Esophagus (tissue), 2 donors: ENCODE measurements around the gene SLC16A4. TPM values are rescaled to one million over a fixed set of nuclear protein-coding genes. Genes with fewer than 3 reads are reported as not detected.
A peak's percentile ranks its signal among the peaks of the same experiment; 100 is the strongest.

Source experiments
- H3K27ac ChIP-seq, 2 donors: one replicate each; pipeline ENCODE4 v1.5.1; 2013; ENCODE audit warnings: low read depth in 2 of 2, mild to moderate bottlenecking in 2 of 2, inconsistent platforms in 1 of 2, low read length in 1 of 2, moderate library complexity in 1 of 2
- H3K27me3 ChIP-seq, 2 donors: one replicate each; pipeline ENCODE4 v1.6.1; 2013; ENCODE audit warnings: low read length in 2 of 2, control low read depth in 1 of 2, mild to moderate bottlenecking in 1 of 2; ENCODE audit not compliant: insufficient read depth in 2 of 2, control insufficient read depth in 1 of 2
- H3K36me3 ChIP-seq, 2 donors: one replicate each; pipeline ENCODE4 v1.6.1; 2013; ENCODE audit warnings: low read length in 1 of 2; ENCODE audit not compliant: control insufficient read depth in 2 of 2, insufficient read depth in 2 of 2
- H3K4me1 ChIP-seq, 2 donors: one replicate each; pipeline ENCODE4 v1.6.1; 2013; ENCODE audit warnings: low read length in 1 of 2; ENCODE audit not compliant: control insufficient read depth in 2 of 2, insufficient read depth in 2 of 2
- H3K4me3 ChIP-seq, 2 donors: one replicate each; pipeline ENCODE4 v1.5.1; 2013; ENCODE audit warnings: low read length in 2 of 2, mild to moderate bottlenecking in 2 of 2, low read depth in 1 of 2, moderate library complexity in 1 of 2
- H3K9me3 ChIP-seq, 2 donors: one replicate each; pipeline ENCODE4 v1.6.1; 2013; ENCODE audit warnings: mild to moderate bottlenecking in 2 of 2, low read depth in 1 of 2, low read length in 1 of 2, moderate library complexity in 1 of 2; ENCODE audit not compliant: control insufficient read depth in 2 of 2, insufficient read depth in 1 of 2
- WGBS, 2 donors: extraction: QIAGEN DNeasy Blood & Tissue Kit; methylation state at CpG; one replicate each; pipeline ENCODE4 v1.1.7; 2013; 5-methylcytosine and 5-hydroxymethylcytosine counted together
- polyA plus RNA-seq, 2 donors: library from polyadenylated mRNA; stranded (reverse); fragments of 200-250 nt; gene quantifications; one replicate each; pipeline ENCODE4 v1.2.3, GENCODE V29; 2013
- donor health status: healthy with polysubstance abuse.
- donor health status: Bipolar disorder and iron deficiency.

Gene SLC16A4
- polyA plus RNA-seq, 2 donors = 0.47 to 0.58 TPM

DNA sequence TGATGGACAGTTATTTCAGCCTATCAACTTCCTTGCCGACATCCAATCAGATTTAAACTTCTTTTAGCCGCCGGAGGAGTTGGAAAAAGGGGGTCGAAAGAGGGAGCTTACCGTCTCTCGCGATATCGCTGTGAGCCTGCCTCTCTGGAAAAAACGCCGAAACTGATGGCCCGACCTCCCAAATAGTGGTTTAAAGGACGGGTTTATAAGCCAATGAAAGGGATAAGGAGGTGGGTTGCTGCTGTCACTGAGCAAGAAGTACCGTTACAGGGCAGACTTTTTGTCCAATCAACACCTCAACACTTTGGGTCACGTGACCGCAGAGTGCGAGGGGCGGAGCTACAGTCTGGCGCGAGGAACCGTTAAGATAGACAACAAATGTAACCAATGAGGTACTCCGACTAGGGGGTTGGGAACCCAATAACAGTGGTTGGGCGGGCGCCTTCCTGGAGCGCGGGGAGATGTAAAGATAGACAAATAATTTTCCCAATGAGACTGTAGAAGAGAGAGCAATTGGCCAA, 51.9 kb downstream of the SLC16A4 start, which contains the start of gene RBM15:
Gene RBM15 (plus strand): TSS at position 492 of the 521 bp plus-strand sequence. CDS start 29 bp downstream, at position 521.
- Histone ChIP-seq H3K4me1 (peaks cover 11 to 18% of the 10 kb centered on the region in 2 donors), H3K36me3 (peaks cover 4 to 14% of the 10 kb centered on the region in 2 donors), H3K4me3 (peak within 1 kb of the TSS; percentile 74 to 91), H3K27ac (peak within 1 kb of the TSS; percentile 99), H3K9me3 (no peaks in the 10 kb centered on the region), H3K27me3 (no peaks in the 10 kb centered on the region)
- 0% methylated on average over 25 of the region's 25 CpGs for WGBS, 2 donors

DNA sequence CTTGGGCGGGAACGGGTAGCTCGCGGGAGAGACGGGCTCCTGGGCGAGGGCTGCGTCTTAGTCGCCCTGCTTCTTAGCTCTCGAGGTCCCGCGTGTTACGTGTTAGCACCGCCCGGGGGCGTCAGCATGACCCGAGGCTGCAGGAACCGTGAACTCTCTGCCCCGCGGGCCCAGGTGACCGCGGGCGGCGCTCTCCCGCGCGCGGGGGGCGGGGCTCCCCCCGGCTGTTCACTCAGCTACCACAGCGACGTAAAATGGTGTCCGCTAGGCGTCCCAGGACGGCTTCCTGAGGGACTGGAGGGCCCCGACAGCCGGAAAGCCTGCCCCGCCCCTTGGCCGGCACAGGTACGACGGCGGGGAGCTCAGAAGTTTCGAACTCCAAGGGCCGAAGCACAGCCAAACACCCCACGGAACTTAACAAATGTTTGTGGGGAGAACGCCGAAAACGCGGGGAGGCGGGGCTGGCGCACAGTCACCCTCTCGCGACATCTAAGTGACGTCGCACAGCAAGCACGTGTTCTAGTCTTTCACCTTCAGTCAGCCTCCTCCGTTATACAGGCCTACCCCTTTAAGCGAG, 52.4 kb downstream of the SLC16A4 start:
- peaks cover 11 to 18% of the 10 kb centered on the region in 2 donors for H3K4me1 ChIP-seq
- peak overlapping the region; percentile 99 for H3K27ac ChIP-seq
- WGBS, 2 donors = 0 to 1% methylated on average over 57 of the region's 57 CpGs
- no peaks in the 10 kb centered on the region for H3K27me3 ChIP-seq
- H3K9me3 ChIP-seq = no peaks in the 10 kb centered on the region
- H3K36me3 ChIP-seq = peaks cover 4 to 14% of the 10 kb centered on the region in 2 donors
- peak overlapping the region; percentile 65 to 66 for H3K4me3 ChIP-seq

DNA sequence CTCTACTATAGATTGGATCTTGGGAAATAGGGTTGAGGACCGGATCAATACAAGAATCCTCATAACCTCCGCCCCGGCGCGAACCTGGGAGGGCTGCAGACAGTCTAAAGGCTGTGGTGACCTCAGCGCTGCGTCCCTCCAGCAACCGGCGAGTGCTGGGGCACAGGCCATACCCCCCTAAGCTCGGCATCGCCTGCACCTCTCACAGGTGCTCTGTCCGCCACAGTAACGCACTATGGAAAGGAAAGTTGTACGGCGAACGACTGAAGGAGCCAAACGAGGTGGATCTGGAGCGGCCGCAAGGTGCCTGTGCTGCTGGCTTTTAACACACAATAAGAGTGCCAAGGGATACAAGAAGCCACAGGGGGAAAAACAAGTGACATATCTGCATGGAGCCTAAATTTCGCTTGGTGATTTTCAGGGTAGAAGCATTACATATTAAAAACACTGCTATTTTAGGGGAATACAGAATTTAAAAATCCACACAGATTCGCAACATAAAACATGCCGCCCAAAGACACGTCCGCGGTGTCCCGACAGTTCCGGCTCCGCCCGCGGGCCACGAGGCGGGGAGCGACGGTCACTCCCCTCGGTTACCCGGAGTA, 53.0 kb downstream of the SLC16A4 start:
- Histone ChIP-seq H3K4me3 (peak overlapping the region; percentile 65 to 66), H3K9me3 (no peaks in the 10 kb centered on the region), H3K36me3 (peaks cover 4 to 14% of the 10 kb centered on the region in 2 donors), H3K4me1 (peaks cover 11 to 18% of the 10 kb centered on the region in 2 donors), H3K27me3 (no peaks in the 10 kb centered on the region), H3K27ac (peak overlapping the region; percentile 99)
- WGBS, 2 donors = 0 to 1% methylated on average over 36 of the region's 36 CpGs

DNA sequence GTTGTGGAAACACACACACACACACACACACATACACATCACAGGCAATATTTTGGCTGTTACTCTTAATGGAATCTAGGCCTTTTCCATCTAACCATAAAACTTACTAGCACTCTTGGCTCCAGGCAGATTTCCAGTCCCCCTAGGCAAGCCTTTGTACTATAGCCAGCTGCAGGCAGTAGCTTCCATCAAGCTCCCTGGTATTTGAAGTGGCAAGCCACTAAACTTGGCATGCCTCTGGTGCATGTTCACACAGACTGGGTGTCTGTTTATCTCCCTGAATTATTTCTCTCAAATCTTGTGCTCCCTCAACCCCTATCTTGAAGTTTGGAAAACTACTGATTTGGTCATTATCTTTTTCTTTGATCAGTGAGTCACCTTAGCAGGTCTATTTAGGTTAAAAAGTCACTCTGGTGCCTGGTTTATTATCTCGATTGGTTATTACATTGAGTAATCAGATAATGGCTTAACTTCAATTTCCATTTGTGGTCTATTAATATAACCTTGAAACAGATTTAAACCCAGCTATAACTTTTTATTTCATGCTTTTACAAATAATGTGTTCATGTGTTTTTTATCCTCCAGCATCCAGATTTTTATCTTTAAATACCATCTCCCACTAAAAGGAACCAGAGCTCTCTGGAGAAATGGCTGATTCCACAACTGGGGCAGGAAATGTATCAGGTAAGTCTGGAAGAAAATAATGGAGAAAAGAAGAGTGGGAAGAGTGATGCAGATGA, 54.4 kb downstream of the SLC16A4 start:
- Histone ChIP-seq H3K9me3 (no peaks in the 10 kb centered on the region), H3K36me3 (peaks cover 0 to 8% of the 10 kb centered on the region in 2 donors), H3K27ac (no peak overlapping the region), H3K27me3 (no peaks in the 10 kb centered on the region), H3K4me3 (no peak overlapping the region), H3K4me1 (peaks cover 6 to 14% of the 10 kb centered on the region in 2 donors)
- whole genome bisulfite sequencing, 2 donors = 39 to 40% methylated on average over 1 of the region's 1 CpG

- Histone ChIP-seq H3K4me1 (peaks cover 0 to 2% of the 10 kb centered on the region in 2 donors), H3K27me3 (no peaks in the 10 kb centered on the region), H3K4me3 (no peak overlapping the region), H3K9me3 (no peaks in the 10 kb centered on the region), H3K27ac (no peak overlapping the region), H3K36me3 (no peaks in the 10 kb centered on the region)
- WGBS, 2 donors = 90 to 93% methylated on average over 1 of the region's 1 CpG
Observed at GRCh38 chr1:110335265-110335664, 55.6 kb downstream of the SLC16A4 start.

DNA sequence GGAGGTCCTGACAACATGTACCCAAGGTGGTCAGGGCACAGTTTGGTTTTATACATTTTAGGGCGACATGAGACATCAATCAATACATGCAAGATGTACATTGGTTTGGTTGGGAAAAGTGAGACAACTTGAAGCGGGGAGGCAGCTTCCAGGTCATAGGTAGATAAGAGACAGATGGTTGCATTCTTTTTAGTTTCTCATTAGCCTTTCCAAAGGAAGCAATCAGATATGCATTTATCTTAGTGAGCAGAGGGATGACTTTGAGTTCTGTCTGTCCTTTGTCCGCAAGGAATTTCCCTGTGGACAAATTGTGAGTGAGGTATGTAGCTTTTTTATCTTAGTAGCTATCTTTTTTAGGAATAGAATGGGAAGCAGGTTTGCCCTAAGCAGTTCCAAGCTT, 62.1 kb downstream of the SLC16A4 start:
- Histone ChIP-seq H3K4me1 (no peaks in the 10 kb centered on the region), H3K4me3 (no peak overlapping the region), H3K27ac (no peak overlapping the region), H3K27me3 (no peaks in the 10 kb centered on the region), H3K9me3 (no peaks in the 10 kb centered on the region), H3K36me3 (no peaks in the 10 kb centered on the region)
- WGBS, 2 donors = 89 to 91% methylated on average over 3 of the region's 3 CpGs

DNA sequence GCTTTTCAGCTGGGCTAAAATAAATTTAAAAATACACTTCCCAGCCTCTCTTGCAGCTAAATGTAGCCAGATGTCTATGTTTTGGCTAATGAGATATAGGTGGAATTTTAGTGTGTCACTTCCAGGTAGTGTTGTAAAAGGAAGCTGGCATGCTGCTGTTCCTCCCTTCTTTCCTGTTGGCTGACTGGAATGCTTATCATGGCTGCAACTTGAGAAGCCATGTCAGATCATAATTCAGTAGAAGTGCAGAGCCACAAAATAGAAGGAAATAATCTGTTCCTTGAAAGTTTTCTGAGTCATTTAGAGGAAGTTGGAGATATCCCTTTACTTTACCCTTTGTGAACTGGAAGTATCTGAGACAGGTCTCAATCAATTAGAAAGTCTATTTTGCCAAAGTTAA, 62.6 kb downstream of the SLC16A4 start:
- Histone ChIP-seq H3K9me3 (no peaks in the 10 kb centered on the region), H3K27me3 (no peaks in the 10 kb centered on the region), H3K4me1 (no peaks in the 10 kb centered on the region), H3K4me3 (no peak overlapping the region), H3K27ac (no peak overlapping the region), H3K36me3 (no peaks in the 10 kb centered on the region)

- H3K27ac ChIP-seq = no peak overlapping the region
- no peaks in the 10 kb centered on the region for H3K4me1 ChIP-seq
- no peaks in the 10 kb centered on the region for H3K36me3 ChIP-seq
- H3K27me3 ChIP-seq = no peaks in the 10 kb centered on the region
- 65 to 72% methylated on average over 1 of the region's 1 CpG for WGBS, 2 donors
- no peaks in the 10 kb centered on the region for H3K9me3 ChIP-seq
- H3K4me3 ChIP-seq = no peak overlapping the region
Observed at GRCh38 chr1:110326826-110327225, 64.0 kb downstream of the SLC16A4 start.

DNA sequence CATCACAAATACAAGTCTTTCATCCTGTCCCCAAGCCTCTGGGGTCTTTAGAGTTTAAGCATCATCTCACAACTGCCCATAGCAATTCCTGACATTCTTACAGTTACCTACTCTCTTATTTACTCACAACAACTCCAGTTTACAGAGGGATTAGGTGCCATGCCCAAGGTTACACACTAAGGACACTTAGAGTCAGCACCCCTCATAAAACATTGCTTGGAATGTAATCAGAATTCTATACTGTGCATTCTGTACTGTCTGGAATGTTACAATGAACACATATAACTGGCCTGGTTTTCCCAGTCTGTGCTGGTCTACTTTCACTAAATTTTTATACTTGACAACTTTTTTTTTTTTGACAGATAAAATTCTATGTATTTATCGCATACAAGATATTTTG, 66.2 kb downstream of the SLC16A4 start:
- Histone ChIP-seq H3K27ac (no peak overlapping the region), H3K27me3 (no peaks in the 10 kb centered on the region), H3K4me1 (no peaks in the 10 kb centered on the region), H3K4me3 (no peak overlapping the region), H3K9me3 (no peaks in the 10 kb centered on the region), H3K36me3 (no peaks in the 10 kb centered on the region)
- 95 to 100% methylated on average over 1 of the region's 1 CpG for WGBS, 2 donors
